ENCODE data around the gene WDFY1. TPM values are rescaled to one million over a fixed set of nuclear protein-coding genes. Genes with fewer than 3 reads are reported as not detected.
A peak's percentile ranks its signal among the peaks of the same experiment; 100 is the strongest.

The WDFY1 gene
- total and polyA plus RNA-seq, 8 donors = 8.2 to 134 (median 31.4) TPM

- TF ChIP-seq POLR2A (IDR thresholded peaks at IDR 0.05) (no peak), CTCF (IDR thresholded peaks at IDR 0.05) (no peak), POLR2AphosphoS5 (IDR thresholded peaks at IDR 0.05) (no peak), EP300 (IDR thresholded peaks at IDR 0.05) (no peak)
- H3K4me1 ChIP-seq = peaks cover 0 to 6% (median 2%) of the 10 kb centered on the region in 4 donors
- H3K36me3 ChIP-seq = peaks cover 10 to 40% (median 36%) of the 10 kb centered on the region in 4 donors
- no peak overlapping the region for H3K4me3 ChIP-seq
- intact Hi-C loops (cut with DNase I; ENCODE audit: low total_unique reads) = loop anchor here (5.0 kb wide), 1 partner anchor 317 kb away; no protein-coding TSS in a partner anchor
- H3K27me3 ChIP-seq = no peaks in the 10 kb centered on the region
- H3K27ac ChIP-seq = no peak overlapping the region
- 84 to 97% (median 88%) methylated on average over 1 of the region's 1 CpG for WGBS, 5 donors
- no peak for DNase-seq
- H3K9me3 ChIP-seq = no peaks in the 10 kb centered on the region
Observed at GRCh38 chr2:223969856-223970255, 24.7 kb upstream of the WDFY1 start.

- peaks cover 0 to 7% (median 3%) of the 10 kb centered on the region in 4 donors for H3K4me1 ChIP-seq
- no peak overlapping the region for H3K27ac ChIP-seq
- 17 to 69% (median 29%) methylated on average over 1 to 3 of the region's 3 CpGs for WGBS, 5 donors
- peaks cover 10 to 44% (median 41%) of the 10 kb centered on the region in 4 donors for H3K36me3 ChIP-seq
- TF ChIP-seq EP300 (IDR thresholded peaks at IDR 0.05) = no peak
- no peak for TF ChIP-seq POLR2A (IDR thresholded peaks at IDR 0.05)
- TF ChIP-seq POLR2AphosphoS5 (IDR thresholded peaks at IDR 0.05) = no peak
- no peak for TF ChIP-seq CTCF (IDR thresholded peaks at IDR 0.05)
- H3K27me3 ChIP-seq = no peaks in the 10 kb centered on the region
- no peak for DNase-seq
- H3K4me3 ChIP-seq = no peak overlapping the region
- intact Hi-C loops (cut with DNase I; ENCODE audit: low total_unique reads) = no loop called here
- no peaks in the 10 kb centered on the region for H3K9me3 ChIP-seq
Observed at GRCh38 chr2:223969315-223969714, 24.2 kb upstream of the WDFY1 start.

GRCh38 chr2:223967981-223968380 lies 22.8 kb upstream of the WDFY1 start:
- DNase-seq = no peak
- 74 to 87% (median 86%) methylated on average over 2 of the region's 2 CpGs for WGBS, 5 donors
- Histone ChIP-seq H3K36me3 (peaks cover 10 to 53% (median 48%) of the 10 kb centered on the region in 4 donors), H3K4me1 (peaks cover 0 to 21% (median 9%) of the 10 kb centered on the region in 4 donors), H3K27me3 (no peaks in the 10 kb centered on the region), H3K27ac (no peak overlapping the region), H3K9me3 (no peaks in the 10 kb centered on the region), H3K4me3 (no peak overlapping the region)
- TF ChIP-seq EP300 (IDR thresholded peaks at IDR 0.05) (no peak), POLR2A (IDR thresholded peaks at IDR 0.05) (no peak), POLR2AphosphoS5 (IDR thresholded peaks at IDR 0.05) (no peak), CTCF (IDR thresholded peaks at IDR 0.05) (no peak)
- intact Hi-C loops (cut with DNase I; ENCODE audit: low total_unique reads) = no loop called here

GRCh38 chr2:223959688-223960087 lies 14.6 kb upstream of the WDFY1 start:
- intact Hi-C loops (cut with DNase I; ENCODE audit: low total_unique reads) = no loop called here
- Histone ChIP-seq H3K4me1 (peaks cover 37 to 76% (median 60%) of the 10 kb centered on the region in 4 donors), H3K27me3 (no peaks in the 10 kb centered on the region), H3K27ac (no peak overlapping the region), H3K4me3 (peak overlapping the region in 2 of 4 donors; percentile 74 to 98), H3K36me3 (peaks cover 0 to 37% (median 25%) of the 10 kb centered on the region in 4 donors), H3K9me3 (no peaks in the 10 kb centered on the region)
- WGBS, 5 donors = 34 to 41% (median 40%) methylated on average over 5 of the region's 5 CpGs
- peak in 1 of 2 donors; percentile 29 for DNase-seq
- TF ChIP-seq POLR2AphosphoS5 (IDR thresholded peaks at IDR 0.05) = no peak
- no peak for TF ChIP-seq POLR2A (IDR thresholded peaks at IDR 0.05)
- TF ChIP-seq CTCF (IDR thresholded peaks at IDR 0.05) = no peak
